LHCN-M2 (cell line): ENCODE results near the gene PIEZO2. TPM values are rescaled to one million over a fixed set of nuclear protein-coding genes. Genes with fewer than 3 reads are reported as not detected.
"Not testable (repeated sequence)": the region's sequence is repeated elsewhere in the genome, so short reads cannot be mapped to it uniquely, and the experiment has no call there.

Experiments used
- DNase-seq: peaks from one replicate; pipeline ENCODE4 v3.0.0-alpha.2; 2012; ENCODE audit warnings: low read depth
- total RNA-seq: library from RNA; depleted of rRNA; stranded (reverse); fragments of >200 nt; gene quantifications from 2 replicates; pipeline ENCODE4 v1.2.3, GENCODE V29; 2014

PIEZO2 gene
- total RNA-seq, 1 experiment from 2014 or later: 10.4 TPM

- DNase-seq: no peak
Measured at GRCh38 chr18:10847907-10848306, 301.5 kb downstream of the PIEZO2 start.

- DNase-seq: no peak
Measured at GRCh38 chr18:10847408-10847790, 302.0 kb downstream of the PIEZO2 start.

GRCh38 chr18:10846657-10847407 lies 302.5 kb downstream of the PIEZO2 start:
- DNase-seq: no peak

GRCh38 chr18:10846035-10846434 lies 303.3 kb downstream of the PIEZO2 start:
- not testable (repeated sequence) for DNase-seq

- no peak for DNase-seq
Measured at GRCh38 chr18:10843565-10843964, 305.8 kb downstream of the PIEZO2 start.

- no peak for DNase-seq
Measured at GRCh38 chr18:10842861-10843260, 306.5 kb downstream of the PIEZO2 start.

- DNase-seq: no peak
Measured at GRCh38 chr18:10842371-10842770, 307.0 kb downstream of the PIEZO2 start.

- no peak for DNase-seq
Measured at GRCh38 chr18:10841203-10841602, 308.2 kb downstream of the PIEZO2 start.

GRCh38 chr18:10840743-10841142 lies 308.6 kb downstream of the PIEZO2 start:
- DNase-seq: no peak

GRCh38 chr18:10839421-10839820 lies 309.9 kb downstream of the PIEZO2 start:
- DNase-seq: no peak

- DNase-seq: no peak
Measured at GRCh38 chr18:10838553-10838952, 310.8 kb downstream of the PIEZO2 start.

- no peak for DNase-seq
Measured at GRCh38 chr18:10834128-10834815, 315.1 kb downstream of the PIEZO2 start.

- no peak for DNase-seq
Measured at GRCh38 chr18:10833656-10834055, 315.7 kb downstream of the PIEZO2 start.

- DNase-seq: no peak
Measured at GRCh38 chr18:10826400-10826799, 323.0 kb downstream of the PIEZO2 start.

- DNase-seq: no peak
Measured at GRCh38 chr18:10822456-10822855, 326.9 kb downstream of the PIEZO2 start.

GRCh38 chr18:10820681-10821080 lies 328.7 kb downstream of the PIEZO2 start:
- DNase-seq: no peak

- DNase-seq: no peak
Measured at GRCh38 chr18:10814336-10814735, 335.0 kb downstream of the PIEZO2 start.

- DNase-seq: no peak
Measured at GRCh38 chr18:10805587-10806118, 343.7 kb downstream of the PIEZO2 start.

- no peak for DNase-seq
Measured at GRCh38 chr18:10804126-10804525, 345.2 kb downstream of the PIEZO2 start.

- DNase-seq: peak; percentile 38
Measured at GRCh38 chr18:10798727-10799550, 350.4 kb downstream of the PIEZO2 start.

GRCh38 chr18:10797896-10798295 lies 351.5 kb downstream of the PIEZO2 start:
- DNase-seq: no peak

GRCh38 chr18:10794771-10795170 lies 354.6 kb downstream of the PIEZO2 start:
- DNase-seq: no peak
